HG03159 (cell line): ENCODE data around the gene HS3ST5.

Experiments
- ATAC-seq: cut with Tn5 transposase; IDR thresholded peaks from one replicate; pipeline ENCODE4 v1.9.1; 2021; ENCODE audit warnings: mild to moderate bottlenecking, moderate library complexity; ENCODE audit not compliant: unreplicated experiment

Gene HS3ST5

GRCh38 chr6:114202389-114202788, 140.4 kb downstream of the HS3ST5 start:
- no peak for ATAC-seq

- ATAC-seq, result no peak
Measured at GRCh38 chr6:114200891-114201290, 141.9 kb downstream of the HS3ST5 start.

- ATAC-seq, result no peak
Measured at GRCh38 chr6:114195631-114196403, 147.0 kb downstream of the HS3ST5 start.

- ATAC-seq, result no peak
Measured at GRCh38 chr6:114195027-114195365, 147.8 kb downstream of the HS3ST5 start.

- ATAC-seq, result no peak
Measured at GRCh38 chr6:114194362-114195026, 148.3 kb downstream of the HS3ST5 start.

- ATAC-seq, result no peak
Measured at GRCh38 chr6:114187563-114187962, 155.3 kb downstream of the HS3ST5 start.

GRCh38 chr6:114181664-114182063, 161.2 kb downstream of the HS3ST5 start:
- ATAC-seq, result no peak

- no peak for ATAC-seq
Measured at GRCh38 chr6:114179411-114179810, 163.4 kb downstream of the HS3ST5 start.

GRCh38 chr6:114176726-114177125, 166.1 kb downstream of the HS3ST5 start:
- ATAC-seq, result no peak

GRCh38 chr6:114172576-114173260, 170.1 kb downstream of the HS3ST5 start:
- no peak for ATAC-seq

GRCh38 chr6:114171473-114171872, 171.3 kb downstream of the HS3ST5 start:
- ATAC-seq, result no peak

GRCh38 chr6:114170958-114171387, 171.8 kb downstream of the HS3ST5 start:
- ATAC-seq, result no peak

- no peak for ATAC-seq
Measured at GRCh38 chr6:114170372-114170771, 172.5 kb downstream of the HS3ST5 start.

GRCh38 chr6:114169763-114170162, 173.1 kb downstream of the HS3ST5 start:
- ATAC-seq, result no peak

GRCh38 chr6:114167583-114168576, 174.9 kb downstream of the HS3ST5 start:
- no peak for ATAC-seq

GRCh38 chr6:114164207-114164606, 178.6 kb downstream of the HS3ST5 start:
- ATAC-seq, result no peak

- no peak for ATAC-seq
Measured at GRCh38 chr6:114162691-114163347, 180.0 kb downstream of the HS3ST5 start.

- no peak for ATAC-seq
Measured at GRCh38 chr6:114160881-114161280, 181.9 kb downstream of the HS3ST5 start.

- no peak for ATAC-seq
Measured at GRCh38 chr6:114159727-114160126, 183.1 kb downstream of the HS3ST5 start.
